HG02623 (cell line): ENCODE measurements around the gene CAMK2A.

Source experiments
- ATAC-seq: cut with Tn5 transposase; IDR thresholded peaks from one replicate; pipeline ENCODE4 v1.9.1; 2021; ENCODE audit warnings: moderate library complexity; ENCODE audit not compliant: unreplicated experiment

CAMK2A gene

DNA sequence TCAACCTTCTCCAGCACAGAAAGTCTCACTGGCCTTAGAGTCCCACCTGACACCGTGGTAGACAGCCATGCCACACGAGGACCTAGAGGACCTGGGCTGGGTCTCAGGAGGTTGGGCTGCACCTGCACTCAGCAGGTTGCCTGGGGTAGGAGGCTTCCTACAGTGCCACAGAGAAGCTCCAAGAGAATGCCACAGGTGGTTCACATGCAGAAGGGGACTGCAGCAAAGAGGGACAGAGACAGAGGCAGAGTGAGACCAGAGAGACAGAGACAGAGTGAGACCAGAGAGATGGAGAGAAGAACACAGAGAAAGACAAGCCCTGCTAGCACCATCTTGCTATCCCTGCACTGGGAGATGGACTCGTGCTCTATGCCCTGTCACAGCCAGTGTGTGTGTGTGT is 5.7 kb downstream of the CAMK2A start:
- no peak for ATAC-seq

DNA sequence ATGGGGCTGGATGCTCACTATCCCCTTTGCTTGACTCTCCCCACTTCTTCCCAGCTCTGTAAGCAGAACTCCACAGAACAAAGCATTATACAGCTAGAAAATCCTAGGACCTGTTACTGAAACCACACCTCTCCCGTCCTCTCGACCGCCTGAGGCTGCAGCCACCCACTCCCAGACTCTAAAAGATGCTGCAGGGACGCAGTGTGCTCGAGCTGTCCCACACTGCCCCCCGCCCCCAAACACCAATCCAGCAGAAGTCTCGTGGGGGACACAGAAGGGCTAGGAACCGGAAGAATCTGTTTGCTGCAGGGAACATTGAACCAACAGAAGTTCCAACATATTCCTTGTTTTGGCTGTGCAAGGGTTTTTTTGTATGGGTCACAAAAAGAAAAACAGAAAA is 7.6 kb downstream of the CAMK2A start:
- no peak for ATAC-seq

DNA sequence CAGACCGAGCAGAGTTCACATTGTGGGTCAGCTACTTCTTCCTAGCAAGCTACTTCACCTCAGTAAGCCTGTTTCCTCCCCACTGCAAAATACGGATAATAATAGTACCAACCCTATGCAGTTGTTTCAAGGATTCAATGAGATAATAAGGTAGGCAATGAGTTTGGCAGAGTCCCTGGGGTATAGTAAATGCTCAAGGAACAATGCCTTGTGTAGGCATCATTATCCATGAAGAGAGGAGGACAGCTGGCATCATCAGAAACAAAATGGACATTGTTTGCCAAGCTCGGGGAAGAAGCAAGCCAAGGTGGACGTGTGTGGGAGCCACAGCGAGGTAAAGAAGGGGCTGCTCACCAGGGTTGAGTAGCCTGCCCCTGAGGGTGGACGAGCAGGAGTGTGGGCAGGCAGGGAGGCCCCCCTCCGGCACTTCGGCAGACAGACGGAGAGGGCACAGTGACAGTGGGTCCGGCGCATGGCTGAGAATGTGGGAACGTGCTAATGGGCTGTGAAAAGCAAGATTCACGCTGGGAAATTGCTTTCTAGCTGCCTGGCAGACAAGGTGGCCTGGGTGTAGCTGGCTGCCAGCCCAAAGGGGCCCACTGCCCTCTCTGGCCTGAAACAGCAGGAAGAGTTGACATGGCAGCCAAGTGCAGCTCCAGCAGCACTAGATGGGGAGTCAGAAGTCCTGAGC is 10.1 kb downstream of the CAMK2A start:
- no peak for ATAC-seq

DNA sequence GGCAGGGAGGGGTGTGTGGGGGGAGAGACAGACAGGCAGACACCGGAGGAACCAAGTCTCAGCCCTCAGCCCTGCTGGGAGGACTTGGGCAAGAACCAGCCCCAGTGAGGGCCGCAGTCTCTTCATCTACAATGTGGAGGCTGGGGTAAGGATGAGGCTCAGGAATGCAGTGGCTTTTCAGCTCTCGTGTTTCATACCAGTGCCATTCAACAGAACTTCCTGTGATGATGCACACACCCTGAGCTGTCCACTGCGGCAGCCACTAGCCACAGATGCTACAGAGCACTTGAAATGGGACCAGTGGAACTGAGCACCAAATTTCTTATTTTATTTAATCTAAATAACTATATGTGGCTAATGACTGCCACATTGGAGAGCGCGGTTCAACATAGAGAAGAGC is 10.7 kb downstream of the CAMK2A start:
- no peak for ATAC-seq

DNA sequence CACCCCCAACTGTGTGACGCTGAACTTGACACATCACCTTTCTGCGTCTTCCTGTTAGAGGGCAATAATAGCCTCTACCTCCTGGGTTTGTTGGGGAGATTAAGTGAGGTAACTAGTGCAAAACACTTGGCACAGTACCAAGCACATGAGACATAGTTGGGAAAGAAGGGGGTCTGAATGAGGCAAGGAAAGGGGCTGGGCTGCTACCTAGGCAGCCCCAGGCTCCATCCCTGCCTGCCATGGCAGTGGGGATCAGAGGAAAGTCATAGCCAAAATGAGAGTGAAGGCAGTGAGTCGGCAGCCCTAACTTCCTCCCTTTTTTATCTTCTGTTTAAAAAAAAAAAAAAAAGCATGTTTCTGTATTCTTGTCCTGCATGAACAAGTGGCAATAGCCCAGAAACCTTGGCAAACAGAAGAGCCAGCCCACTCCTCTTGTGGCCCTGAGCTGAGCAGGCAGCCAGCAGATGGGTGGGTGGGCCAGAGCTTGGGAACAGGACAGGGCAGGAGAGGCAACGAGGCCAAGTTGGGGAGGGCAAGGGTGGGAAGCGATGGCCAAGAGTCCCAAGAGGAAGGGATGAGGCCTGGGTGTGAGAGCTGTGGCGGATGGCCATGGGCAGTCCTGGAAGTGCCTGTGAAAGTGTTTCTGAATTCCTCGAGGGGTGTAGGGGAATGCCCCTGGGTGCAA is 11.4 kb downstream of the CAMK2A start:
- ATAC-seq = no peak

DNA sequence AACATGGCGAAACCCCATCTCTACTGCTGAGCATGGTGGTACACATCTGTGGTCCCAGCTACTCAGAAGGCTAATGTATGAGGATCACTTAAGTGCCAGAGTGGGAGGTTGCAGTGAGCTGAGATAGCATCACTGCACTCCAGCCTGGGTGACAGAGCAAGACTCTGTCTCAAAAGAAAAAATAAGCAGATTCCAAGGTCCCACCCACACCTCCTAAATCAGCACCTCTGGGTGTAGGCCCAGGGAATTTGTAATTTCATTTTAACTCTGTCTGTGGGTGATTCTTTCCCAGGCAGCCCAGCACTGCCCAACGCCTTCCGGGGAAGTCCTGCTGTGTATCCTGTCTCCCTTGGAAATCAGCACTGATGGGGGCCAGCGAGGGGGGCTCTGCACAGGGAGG is 12.5 kb downstream of the CAMK2A start:
- ATAC-seq = no peak

DNA sequence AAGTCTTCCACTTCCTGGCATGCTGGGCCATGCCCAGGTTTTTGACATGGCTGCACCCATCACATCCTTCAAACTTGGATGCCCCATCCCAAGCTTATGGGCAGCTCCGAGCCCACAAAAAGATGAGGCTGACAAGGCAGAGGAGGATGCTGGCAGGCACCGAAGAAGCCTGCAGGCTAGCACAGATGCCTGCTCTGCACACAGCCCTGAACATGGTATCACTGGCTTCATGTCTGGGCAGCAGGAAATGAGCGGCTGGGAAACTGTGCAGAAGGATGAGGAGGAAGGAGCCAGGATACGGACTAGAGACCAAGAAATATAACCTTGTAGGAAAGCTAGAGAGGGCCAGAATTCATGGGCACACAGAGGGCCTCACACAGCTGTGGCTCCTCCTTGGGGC is 14.8 kb downstream of the CAMK2A start:
- no peak for ATAC-seq

DNA sequence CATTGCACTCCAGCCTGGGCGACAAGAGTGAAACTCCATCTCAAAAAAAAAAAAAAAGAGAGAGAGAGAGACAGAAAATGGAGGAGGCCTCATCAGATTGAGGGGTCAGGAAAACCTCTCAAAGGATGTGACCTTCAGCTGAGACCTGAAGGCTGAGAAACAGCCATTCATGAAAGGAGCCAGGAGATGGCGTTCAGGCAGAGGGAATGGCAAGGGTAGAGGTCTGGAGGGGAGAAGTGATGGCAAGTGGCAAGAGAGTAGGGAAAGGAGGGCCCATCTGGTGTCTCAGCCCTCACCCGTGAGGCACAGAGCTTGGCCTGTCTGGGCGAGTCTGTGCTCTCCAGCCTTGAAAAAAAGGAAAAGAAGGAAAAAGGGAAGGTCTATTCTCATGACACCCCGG is 17.0 kb downstream of the CAMK2A start:
- no peak for ATAC-seq

DNA sequence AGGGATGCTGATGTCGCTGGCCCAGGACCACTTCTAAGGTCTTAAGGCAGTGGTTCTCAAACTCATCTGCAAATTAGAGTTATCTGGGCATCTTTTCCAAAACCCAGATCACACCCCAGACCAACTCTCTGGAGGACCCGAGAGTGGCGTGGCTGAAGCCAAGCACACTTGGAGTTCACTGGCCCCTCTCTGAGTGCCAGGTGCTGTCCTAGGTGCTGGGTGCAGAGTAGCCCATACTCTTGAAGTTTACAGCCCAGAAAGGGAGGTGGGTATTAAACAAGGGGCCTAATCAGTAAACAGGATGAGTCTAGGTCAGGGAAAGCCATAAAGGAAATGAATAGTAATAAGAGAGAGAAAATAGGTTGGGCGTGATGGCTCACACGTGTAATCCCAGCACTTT is 17.6 kb downstream of the CAMK2A start:
- ATAC-seq = no peak

DNA sequence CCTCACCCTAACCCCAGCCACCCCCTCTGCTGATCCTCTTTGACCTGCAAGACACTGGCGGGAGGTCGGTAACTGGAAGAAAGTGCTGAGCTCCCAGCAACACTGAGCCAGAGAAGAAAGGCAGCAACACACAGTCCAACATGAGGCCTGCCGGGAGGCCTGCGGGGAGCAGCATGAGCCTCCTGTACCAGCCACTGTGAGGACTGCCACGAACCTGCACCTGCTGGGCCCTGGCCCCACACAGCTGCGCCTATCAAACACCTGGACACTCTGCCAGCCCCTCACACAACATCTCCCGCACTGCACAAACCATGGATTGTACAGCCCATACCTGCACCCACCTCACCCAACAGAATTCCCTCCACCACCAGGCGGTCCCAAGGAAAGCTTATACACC is 18.3 kb downstream of the CAMK2A start:
- no peak for ATAC-seq

DNA sequence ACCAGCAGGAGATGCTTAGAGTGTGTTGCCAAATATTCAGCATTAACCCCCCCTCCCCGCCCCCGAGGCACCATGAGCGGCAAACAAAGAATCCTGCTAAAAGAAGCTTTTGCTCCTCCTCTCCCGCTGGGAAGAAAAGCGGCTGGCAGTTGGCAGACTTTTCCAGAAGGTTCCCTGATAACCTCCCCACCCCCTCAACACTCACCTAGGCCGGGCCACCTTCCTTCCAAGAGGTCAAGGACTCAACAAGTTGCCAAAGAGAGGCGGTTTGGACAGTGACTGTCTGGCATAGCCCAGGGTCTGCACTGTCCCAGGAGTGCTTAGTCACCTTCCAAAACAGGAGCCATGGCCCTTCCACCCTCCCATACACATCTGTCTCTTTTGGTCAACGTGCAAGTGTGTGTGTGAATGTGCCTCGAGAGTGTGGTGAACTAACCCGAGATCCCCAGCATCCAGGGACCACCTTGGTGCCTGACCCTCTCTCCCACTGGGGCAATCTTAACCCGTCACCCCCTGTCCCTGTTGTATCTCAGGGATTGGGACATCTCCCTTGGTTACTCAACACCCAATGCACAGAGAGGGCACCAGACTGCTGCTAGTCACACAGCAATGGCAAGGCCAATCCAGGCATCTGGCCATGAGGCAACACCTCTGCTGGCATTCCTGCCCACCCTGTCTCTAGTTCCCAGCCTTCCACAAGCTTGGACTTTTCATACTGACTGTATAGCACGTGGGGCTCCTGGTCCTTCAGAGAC is 18.9 kb downstream of the CAMK2A start:
- ATAC-seq = no peak

DNA sequence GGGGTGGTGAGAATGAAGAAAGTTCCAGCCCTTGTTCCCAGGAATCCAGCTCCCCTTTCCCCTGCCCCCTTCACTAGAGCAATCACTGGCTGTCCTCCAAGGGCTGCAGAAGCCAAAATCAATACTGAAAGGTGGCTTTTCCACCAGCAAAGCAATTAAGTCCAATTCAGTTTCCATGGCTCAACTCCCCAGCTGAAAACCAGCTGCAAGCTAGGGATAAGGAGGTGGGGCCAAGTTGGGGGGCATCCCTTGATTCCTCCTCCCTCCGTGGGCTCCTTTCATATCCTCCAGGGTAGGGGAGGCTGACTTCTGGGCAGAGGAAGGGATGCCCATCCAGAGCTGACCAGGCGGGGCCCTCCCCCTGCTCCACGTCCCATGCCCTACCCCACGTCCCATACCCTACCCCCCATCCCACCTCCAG is 22.7 kb downstream of the CAMK2A start:
- ATAC-seq = no peak

DNA sequence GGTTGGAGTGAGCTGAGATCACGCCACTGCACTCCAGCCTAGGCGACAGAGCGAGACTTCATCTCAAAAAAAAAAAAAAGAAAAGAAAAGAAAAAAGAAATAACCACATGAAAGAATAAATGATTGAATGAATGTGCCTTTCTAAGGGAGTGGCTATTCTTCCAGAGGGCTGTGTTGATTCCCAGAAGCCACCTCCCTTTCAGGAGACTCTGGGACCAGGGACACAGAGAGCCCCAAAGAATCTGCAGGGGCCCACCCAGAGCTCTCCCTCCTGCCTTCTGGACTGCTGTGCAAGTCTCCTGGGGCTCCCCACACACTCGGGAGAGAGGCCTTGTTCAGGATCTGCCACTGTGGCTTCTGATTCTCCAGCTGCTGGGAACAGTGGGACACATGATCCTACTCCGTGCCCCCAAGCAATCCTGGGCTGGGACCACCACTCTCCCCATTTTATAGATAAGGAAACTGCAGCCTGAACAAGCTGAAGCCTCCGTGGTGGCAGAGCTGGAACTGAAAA is 23.6 kb downstream of the CAMK2A start:
- no peak for ATAC-seq

DNA sequence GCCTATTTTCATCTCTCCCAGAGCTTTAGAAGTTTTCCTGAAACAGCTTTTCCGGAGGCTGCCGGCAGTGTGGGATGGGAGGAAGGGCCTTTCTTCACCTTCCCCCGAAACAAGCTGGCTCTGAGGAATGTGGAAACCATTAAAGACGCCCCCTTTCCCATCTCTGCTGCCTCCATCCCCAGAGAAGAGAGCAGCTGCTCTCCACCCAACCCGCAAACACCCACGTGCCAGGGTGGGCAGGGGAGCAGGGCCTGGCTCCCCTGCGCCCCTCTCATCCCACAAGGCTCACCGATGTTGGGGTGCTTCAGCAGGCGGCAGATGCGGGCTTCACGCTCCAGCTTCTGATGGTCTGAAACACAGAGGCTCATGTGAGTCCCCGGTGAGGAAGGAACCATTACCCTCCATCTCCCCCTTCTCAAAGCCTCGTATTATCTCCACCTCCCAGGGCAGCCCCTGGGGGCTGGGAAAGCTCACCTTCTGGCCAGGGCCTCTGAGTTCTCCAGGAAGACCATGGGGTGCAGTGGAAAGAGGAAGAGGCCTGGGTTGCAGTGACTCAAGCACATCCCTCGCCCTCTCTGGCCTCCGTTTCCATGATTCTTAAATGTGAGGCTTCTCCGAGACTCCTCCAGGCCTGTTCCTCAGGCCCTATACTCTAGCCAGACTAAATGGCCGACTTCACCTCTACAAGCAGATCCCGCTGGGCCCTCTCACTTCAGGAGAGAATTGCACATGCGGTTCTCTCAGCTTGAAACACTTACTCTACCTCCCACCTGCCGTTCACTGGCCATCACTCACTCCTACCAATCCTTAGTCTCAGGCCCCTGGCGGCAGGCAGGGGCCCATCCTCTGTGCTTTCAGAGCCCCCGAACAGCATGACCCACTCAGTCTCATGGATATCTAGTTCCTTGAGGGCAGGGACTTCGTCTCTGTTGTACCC is 24.6 kb downstream of the CAMK2A start:
- no peak for ATAC-seq

DNA sequence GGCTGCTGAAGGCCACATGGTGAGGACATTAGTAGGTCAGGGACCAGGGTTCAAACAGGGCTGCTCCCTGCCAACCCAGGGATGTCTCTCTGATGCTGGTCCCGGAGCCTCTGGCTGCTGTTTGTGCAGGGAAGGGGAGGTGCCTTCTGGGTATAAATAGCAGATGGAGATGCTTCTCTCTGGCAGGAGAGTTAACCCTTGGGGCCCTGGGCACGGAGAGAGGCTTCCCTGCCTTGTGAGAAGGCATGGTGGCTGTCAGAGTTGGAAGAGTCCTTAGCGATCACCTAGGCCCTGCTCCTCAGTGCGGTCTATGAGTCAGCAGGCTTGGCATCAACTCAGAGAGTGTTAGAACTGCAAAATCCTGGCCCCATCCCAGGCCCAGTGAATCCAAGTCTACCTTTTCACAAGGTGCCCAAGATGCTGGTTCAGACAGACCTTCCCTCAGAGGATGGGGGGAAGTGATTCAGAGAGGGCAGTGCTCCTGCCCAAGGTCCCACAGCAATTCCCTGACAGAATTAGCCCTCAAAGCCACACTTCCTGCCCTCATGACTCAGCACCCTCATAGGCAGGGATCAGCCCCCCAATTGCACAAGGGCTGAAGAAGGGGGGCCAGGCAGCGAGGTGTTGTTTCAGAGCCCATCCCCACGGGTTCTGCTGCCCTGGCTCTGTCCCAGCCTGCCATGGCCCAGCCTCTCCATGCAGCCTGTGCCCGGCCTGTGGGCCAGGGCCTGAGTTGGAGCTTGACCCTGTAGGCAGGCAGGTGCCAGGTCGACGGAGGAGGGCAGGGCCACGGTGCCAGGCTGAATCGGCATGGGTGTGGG is 25.6 kb downstream of the CAMK2A start:
- no peak for ATAC-seq

DNA sequence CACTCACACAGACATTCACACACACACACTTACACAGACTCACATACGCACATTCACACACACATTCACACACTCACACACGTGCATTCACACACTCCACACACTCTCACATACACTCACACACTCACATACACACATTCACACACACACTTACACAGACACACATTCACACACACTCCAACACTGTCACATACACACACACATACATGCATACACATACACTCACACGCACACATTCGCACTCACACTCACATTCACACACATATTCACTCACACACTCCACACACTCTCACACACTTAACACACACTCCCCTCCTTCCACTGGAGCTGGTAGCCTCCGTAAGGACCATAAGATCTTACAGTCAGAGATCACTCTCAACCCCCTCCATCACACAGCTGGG is 26.2 kb downstream of the CAMK2A start:
- no peak for ATAC-seq

DNA sequence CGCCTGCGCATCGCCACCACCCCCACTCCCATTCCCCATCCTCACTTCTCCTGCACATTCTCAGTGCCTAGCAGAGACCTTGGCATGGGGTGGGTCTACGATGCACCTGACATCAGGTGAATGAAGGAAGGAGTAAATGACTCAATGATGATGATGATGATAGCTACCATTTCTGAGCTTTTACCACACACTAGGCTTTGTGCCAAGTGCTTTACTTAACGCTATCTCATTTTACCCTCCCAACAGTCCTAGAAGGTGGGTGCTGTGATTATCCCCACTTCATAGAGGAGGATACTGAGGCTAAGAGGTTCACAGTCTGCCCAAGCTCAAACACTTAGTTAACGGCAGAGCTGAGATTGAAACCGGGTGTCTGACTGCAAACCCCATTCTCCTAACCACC is 27.1 kb downstream of the CAMK2A start:
- ATAC-seq = no peak

DNA sequence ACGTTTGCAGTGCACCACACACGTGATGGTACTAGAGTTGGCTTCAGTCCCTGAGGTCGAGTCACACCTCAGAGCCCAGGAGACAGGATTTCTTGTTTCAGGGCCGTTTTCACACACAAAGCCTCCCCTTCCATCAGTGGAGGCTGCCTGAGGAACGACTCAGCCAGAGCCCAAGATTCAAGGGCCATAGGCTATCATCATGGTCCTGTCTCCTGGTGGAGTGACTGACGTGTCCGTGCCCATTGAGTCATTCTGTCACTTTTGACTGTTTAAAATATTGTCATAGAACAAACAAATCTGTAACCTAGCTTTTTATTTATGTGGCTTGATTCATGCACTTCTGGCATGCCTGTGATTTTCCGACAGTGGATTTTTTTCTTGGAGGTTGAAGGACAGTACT is 28.3 kb downstream of the CAMK2A start:
- ATAC-seq = no peak

DNA sequence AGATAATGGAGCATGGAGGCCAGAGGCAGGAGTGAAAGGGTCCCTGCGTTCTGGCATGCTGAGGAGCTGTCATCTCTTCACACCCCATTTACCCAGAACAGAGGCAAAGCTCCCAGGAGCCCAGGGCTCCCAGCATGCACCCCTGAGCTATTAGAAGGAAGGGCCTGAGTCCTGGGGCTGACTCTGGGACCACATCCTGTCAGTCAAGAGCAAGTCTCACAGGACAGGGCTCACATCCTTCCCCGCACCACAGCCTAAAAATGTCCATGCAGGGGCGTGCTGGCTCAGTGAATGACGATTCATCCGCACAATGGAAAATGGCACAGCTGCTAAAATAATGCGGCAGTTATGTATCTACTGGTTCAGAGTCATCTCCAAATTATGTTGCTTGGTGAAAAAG is 31.4 kb downstream of the CAMK2A start:
- ATAC-seq = no peak

DNA sequence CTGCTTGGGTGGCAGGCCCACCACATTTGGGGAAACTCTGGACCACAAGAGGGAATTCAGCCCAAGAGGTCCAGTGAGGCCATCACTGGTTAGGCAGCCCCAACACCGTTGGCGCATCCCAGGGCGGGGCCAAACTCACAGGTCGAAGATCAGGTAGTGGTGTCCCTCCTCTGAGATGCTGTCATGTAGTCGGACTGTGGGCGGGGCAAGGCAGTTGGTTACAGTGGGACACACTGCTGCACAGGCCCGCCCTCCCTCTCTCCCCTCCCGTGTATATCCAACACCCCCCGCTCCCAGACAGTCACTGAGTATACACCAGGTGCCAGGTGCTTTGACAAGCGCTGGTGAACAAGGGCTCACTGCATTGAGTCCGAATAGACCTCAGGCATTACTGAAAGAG is 32.1 kb downstream of the CAMK2A start:
- no peak for ATAC-seq
